VCaP (cell line): ENCODE results near the gene PCDH7.

Experiments used
- H3K27ac ChIP-seq: fragments of 450-650 bp; 2 replicates; pipeline ENCODE4 v1.5.1; 2017
- CTCF ChIP-seq: fragments of 450-650 bp; conservative IDR thresholded peaks from 2 replicates; pipeline ENCODE4 v1.5.1; 2017; ENCODE audit warnings: mild to moderate bottlenecking, moderate library complexity

The PCDH7 gene

GRCh38 chr4:30768277-30768676 lies 48.1 kb downstream of the PCDH7 start:
- TF ChIP-seq CTCF, result no peak
- H3K27ac ChIP-seq, result no peak overlapping the region

- TF ChIP-seq CTCF, result no peak
Measured at GRCh38 chr4:30769093-30769492, 48.9 kb downstream of the PCDH7 start.

GRCh38 chr4:30770049-30770549 lies 49.9 kb downstream of the PCDH7 start:
- H3K27ac ChIP-seq, result no peak overlapping the region
- TF ChIP-seq CTCF, result no peak

More at GRCh38 chr4:30769093-30769492, 48.9 kb downstream of the PCDH7 start:
- no peak overlapping the region for H3K27ac ChIP-seq

- H3K27ac ChIP-seq, result no peak overlapping the region
- no peak for TF ChIP-seq CTCF
Measured at GRCh38 chr4:30770812-30771211, 50.6 kb downstream of the PCDH7 start.

GRCh38 chr4:30776451-30776850 lies 56.3 kb downstream of the PCDH7 start:
- TF ChIP-seq CTCF, result no peak
- no peak overlapping the region for H3K27ac ChIP-seq

- no peak for TF ChIP-seq CTCF
- no peak overlapping the region for H3K27ac ChIP-seq
Measured at GRCh38 chr4:30776921-30777415, 56.8 kb downstream of the PCDH7 start.
